PC-9 (cell line): Measurements from ENCODE around the gene MSL1. TPM values are rescaled to one million over a fixed set of nuclear protein-coding genes. Genes with fewer than 3 reads are reported as not detected.
"Not testable (repeated sequence)": the region's sequence is repeated elsewhere in the genome, so short reads cannot be mapped to it uniquely, and the experiment has no call there.

ENCODE experiments used
- BruUV-seq: library from RNA; stranded (reverse); fragments of 400-500 nt; replicated peaks from 2 replicates; lab custom pipeline; 2021; lab: Mats Ljungman, UMichigan
- CTCF ChIA-PET: fragments of 300-600 bp; sonication (Branson Sonifier 250); formaldehyde crosslinking; loops from one replicate; lab custom pipeline; 2022; ENCODE audit warnings: antibody characterized with exemption; lab: Charles Lee
- POLR2A ChIA-PET: fragments of 300-600 bp; sonication (Branson Sonifier 250); formaldehyde crosslinking; loops from one replicate; lab custom pipeline; 2022; ENCODE audit warnings: antibody characterized with exemption; ENCODE audit not compliant: unreplicated experiment; lab: Charles Lee
- DNase-seq, 2 experiments: peaks; one replicate each; pipeline versions ENCODE4 v3.0.0 to v3.0.0-alpha.2; 2015 to 2022; ENCODE audit warnings: mixed read lengths in 1 of 2
- H2AFZ ChIP-seq: fragments of 200-600 bp; sonication (generic); 2 replicates; pipeline ENCODE4 v1.8.1; 2017; ENCODE audit warnings: antibody characterized with exemption
- H3F3A ChIP-seq: fragments of 200-600 bp; sonication (generic); 2 replicates; pipeline ENCODE4 v1.8.1; 2017; ENCODE audit warnings: antibody characterized with exemption, mild to moderate bottlenecking, low read depth; ENCODE audit not compliant: insufficient read depth
- H3K27ac ChIP-seq: fragments of 200-600 bp; sonication (generic); 2 replicates; pipeline ENCODE4 v1.6.1; 2016; ENCODE audit warnings: mixed run types
- H3K27me3 ChIP-seq: fragments of 200-600 bp; sonication (generic); 2 replicates; pipeline ENCODE4 v1.6.1; 2016; ENCODE audit warnings: low read depth, mixed run types; ENCODE audit not compliant: insufficient read depth
- H3K36me3 ChIP-seq: fragments of 200-600 bp; sonication (generic); 2 replicates; pipeline ENCODE4 v1.6.1; 2016; ENCODE audit warnings: low read depth, mixed run types
- H3K4me1 ChIP-seq: fragments of 200-600 bp; sonication (generic); replicated peaks from 2 replicates; pipeline ENCODE4 v1.6.1; 2016; ENCODE audit warnings: mixed run types; ENCODE audit not compliant: insufficient read depth
- H3K4me2 ChIP-seq: fragments of 200-600 bp; sonication (generic); 2 replicates; pipeline ENCODE4 v1.6.1; 2017; ENCODE audit warnings: mixed run types
- H3K4me3 ChIP-seq: fragments of 200-600 bp; sonication (generic); 2 replicates; pipeline ENCODE4 v1.6.1; 2016; ENCODE audit warnings: mixed run types
- H3K79me2 ChIP-seq: fragments of 200-600 bp; sonication (generic); 2 replicates; pipeline ENCODE4 v1.6.1; 2017; ENCODE audit warnings: low read depth, mixed run types
- H3K9me2 ChIP-seq: fragments of 200-600 bp; sonication (generic); 2 replicates; pipeline ENCODE4 v1.8.1; 2017; ENCODE audit warnings: mild to moderate bottlenecking; ENCODE audit not compliant: insufficient read depth
- H3K9me3 ChIP-seq: fragments of 200-600 bp; sonication (generic); 2 replicates; pipeline ENCODE4 v1.8.1; 2016; ENCODE audit warnings: low read depth; ENCODE audit not compliant: insufficient read depth
- H4K20me1 ChIP-seq: fragments of 200-600 bp; sonication (generic); 2 replicates; pipeline ENCODE4 v1.8.1; 2017; ENCODE audit not compliant: insufficient read depth
- EZH2 ChIP-seq: fragments of 200-600 bp; sonication (generic); IDR thresholded peaks from 2 replicates; pipeline ENCODE4 v1.8.0; 2017; ENCODE audit warnings: antibody characterized with exemption, low read depth
- intact Hi-C: fragments of 100-400 bp; cut with micrococcal nuclease; formaldehyde crosslinking; loops from one replicate; pipeline ENCODE4 v1.10.0; 2022; ENCODE audit not compliant: unreplicated experiment
- total RNA-seq: library from RNA; stranded (reverse); gene quantifications from 2 replicates; pipeline ENCODE4 v1.2.3, GENCODE V29; 2021
- TF ChIP-seq, protein P1 (sequence below): fragments of 200-600 bp; sonication (generic); conservative IDR thresholded peaks from 2 replicates; pipeline ENCODE4 v1.6.1; 2017; ENCODE audit warnings: mixed run types, antibody characterized with exemption, mild to moderate bottlenecking, moderate library complexity

MSL1 gene
- total RNA-seq, 1 experiment from 2014 or later = 61.8 TPM

DNA sequence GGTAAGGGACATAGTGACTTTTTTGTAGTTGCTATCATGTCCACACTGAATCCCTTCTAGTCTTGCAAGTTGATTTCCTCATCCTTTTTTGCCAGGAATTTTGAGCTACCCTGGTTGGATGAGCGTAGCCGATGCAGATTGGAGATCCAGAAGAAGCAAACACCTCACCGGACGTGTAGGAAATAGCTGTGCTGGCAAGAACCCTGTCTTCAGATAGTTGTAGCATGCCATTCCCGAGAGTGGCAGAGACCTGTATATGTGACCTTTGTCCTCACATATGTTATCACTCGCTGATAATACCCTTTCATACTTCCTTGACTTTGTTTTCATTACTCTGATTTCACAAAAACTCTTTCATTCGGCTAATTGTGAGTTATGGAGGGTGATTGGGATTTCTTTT lies 12.4 kb downstream of the MSL1 start:
- H3F3A ChIP-seq = peaks cover 47% of the 10 kb centered on the region
- H4K20me1 ChIP-seq = no peaks in the 10 kb centered on the region; the same call in 1 of the 2 replicates
- peaks cover 16% of the 10 kb centered on the region for H3K79me2 ChIP-seq
- intact Hi-C loops = no loop called here
- H3K27ac ChIP-seq = no peak overlapping the region
- no peaks in the 10 kb centered on the region for H3K27me3 ChIP-seq
- no peak overlapping the region for H2AFZ ChIP-seq
- POLR2A ChIA-PET = interaction anchor here (0.6 kb wide), 1 partner anchor 66 kb away, joined by 4 read pairs; no protein-coding TSS in a partner anchor
- H3K36me3 ChIP-seq = peaks cover 54% of the 10 kb centered on the region
- BruUV-seq = no TSS peak
- no peak for DNase-seq
- H3K4me1 ChIP-seq = peaks cover 4% of the 10 kb centered on the region
- H3K9me2 ChIP-seq = no peaks in the 10 kb centered on the region
- no peak overlapping the region for H3K4me2 ChIP-seq
- H3K9me3 ChIP-seq = no peaks in the 10 kb centered on the region
- H3K4me3 ChIP-seq = no peak overlapping the region
- TF ChIP-seq EZH2 = no peak
- TF ChIP-seq, protein P1, sequence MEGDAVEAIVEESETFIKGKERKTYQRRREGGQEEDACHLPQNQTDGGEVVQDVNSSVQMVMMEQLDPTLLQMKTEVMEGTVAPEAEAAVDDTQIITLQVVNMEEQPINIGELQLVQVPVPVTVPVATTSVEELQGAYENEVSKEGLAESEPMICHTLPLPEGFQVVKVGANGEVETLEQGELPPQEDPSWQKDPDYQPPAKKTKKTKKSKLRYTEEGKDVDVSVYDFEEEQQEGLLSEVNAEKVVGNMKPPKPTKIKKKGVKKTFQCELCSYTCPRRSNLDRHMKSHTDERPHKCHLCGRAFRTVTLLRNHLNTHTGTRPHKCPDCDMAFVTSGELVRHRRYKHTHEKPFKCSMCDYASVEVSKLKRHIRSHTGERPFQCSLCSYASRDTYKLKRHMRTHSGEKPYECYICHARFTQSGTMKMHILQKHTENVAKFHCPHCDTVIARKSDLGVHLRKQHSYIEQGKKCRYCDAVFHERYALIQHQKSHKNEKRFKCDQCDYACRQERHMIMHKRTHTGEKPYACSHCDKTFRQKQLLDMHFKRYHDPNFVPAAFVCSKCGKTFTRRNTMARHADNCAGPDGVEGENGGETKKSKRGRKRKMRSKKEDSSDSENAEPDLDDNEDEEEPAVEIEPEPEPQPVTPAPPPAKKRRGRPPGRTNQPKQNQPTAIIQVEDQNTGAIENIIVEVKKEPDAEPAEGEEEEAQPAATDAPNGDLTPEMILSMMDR = no peak
- CTCF ChIA-PET = no interaction called here

DNA sequence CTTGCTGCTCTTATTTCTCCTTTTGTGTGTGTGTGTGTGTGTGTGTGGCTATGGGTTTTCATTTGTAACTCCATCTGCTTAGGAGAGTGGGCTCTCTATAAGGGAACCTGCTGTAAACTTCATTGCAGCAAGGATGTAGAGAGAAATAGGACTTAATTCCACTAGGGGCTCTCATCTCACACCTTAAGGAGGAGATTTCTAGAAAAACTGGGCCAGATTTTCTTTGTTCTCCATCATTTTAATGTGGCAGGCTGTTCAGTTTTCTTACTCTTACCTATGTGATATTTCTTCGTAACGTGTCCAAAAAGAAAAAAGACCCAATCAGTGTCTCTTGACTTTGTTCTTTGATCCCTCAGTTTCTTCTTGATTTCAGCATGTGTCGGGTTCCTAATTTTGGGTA lies 14.0 kb downstream of the MSL1 start:
- Histone ChIP-seq H3K4me3 (no peak overlapping the region), H2AFZ (no peak overlapping the region), H3K4me2 (no peak overlapping the region), H3K79me2 (peaks cover 23% of the 10 kb centered on the region), H3K27ac (no peak overlapping the region), H4K20me1 (no peaks in the 10 kb centered on the region; the same call in 1 of the 2 replicates), H3F3A (peaks cover 39% of the 10 kb centered on the region), H3K36me3 (peaks cover 41% of the 10 kb centered on the region), H3K9me3 (no peaks in the 10 kb centered on the region), H3K27me3 (no peaks in the 10 kb centered on the region), H3K4me1 (peaks cover 9% of the 10 kb centered on the region), H3K9me2 (no peaks in the 10 kb centered on the region)
- BruUV-seq = no TSS peak
- CTCF ChIA-PET = no interaction called here
- intact Hi-C loops = no loop called here
- POLR2A ChIA-PET = interaction anchor here (0.6 to 0.8 kb wide), 2 partner anchors 144 to 167 kb away, joined by 6 read pairs; no protein-coding TSS in a partner anchor
- DNase-seq = no peak
- TF ChIP-seq EZH2 = no peak
- TF ChIP-seq, protein P1 = no peak; the same call in 1 of the 2 replicates

DNA sequence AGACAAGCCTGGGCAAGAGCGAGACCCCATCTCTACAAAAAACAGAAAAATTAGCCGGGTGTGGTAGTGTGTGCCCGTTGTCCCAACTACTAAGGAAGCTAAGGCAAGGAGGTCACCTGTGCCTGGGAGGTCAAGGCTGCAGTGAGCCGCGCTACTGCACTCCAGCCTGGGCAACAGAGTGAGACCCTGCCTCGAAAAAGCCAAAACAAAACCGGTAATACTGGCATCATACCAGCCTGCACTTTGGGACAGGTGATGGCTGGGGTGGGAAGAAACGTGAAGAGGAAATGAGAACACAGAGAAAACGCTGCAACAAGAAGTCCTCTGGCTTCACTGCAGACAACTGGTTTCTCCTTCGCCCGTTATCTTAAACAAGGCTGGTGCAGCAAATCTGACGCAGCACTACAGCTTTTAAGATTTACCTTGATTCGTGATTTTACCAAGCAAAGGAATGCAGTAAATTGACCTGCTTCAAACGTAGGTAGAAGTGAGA lies 17.8 kb downstream of the MSL1 start:
- BruUV-seq = TSS peak; percentile 68
- H3K4me3 ChIP-seq = peak overlapping the region; percentile 80
- H3K27ac ChIP-seq = peak overlapping the region; percentile 80
- H3K4me1 ChIP-seq = peaks cover 17% of the 10 kb centered on the region
- H3F3A ChIP-seq = peaks cover 19% of the 10 kb centered on the region
- no peaks in the 10 kb centered on the region; the same call in 1 of the 2 replicates for H4K20me1 ChIP-seq
- intact Hi-C loops = no loop called here
- DNase-seq = no peak
- no peaks in the 10 kb centered on the region for H3K9me2 ChIP-seq
- peak overlapping the region; percentile 94 for H3K4me2 ChIP-seq
- H2AFZ ChIP-seq = peak overlapping the region; percentile 77
- no peaks in the 10 kb centered on the region for H3K9me3 ChIP-seq
- peaks cover 38% of the 10 kb centered on the region for H3K79me2 ChIP-seq
- POLR2A ChIA-PET = interaction anchor here (0.5 to 0.9 kb wide), 3 partner anchors 142 to 1039 kb away, joined by 4 to 9 read pairs (median 5); no protein-coding TSS in a partner anchor
- TF ChIP-seq EZH2 = no peak
- TF ChIP-seq, protein P1 = no peak
- CTCF ChIA-PET = interaction anchor here (0.6 to 1.1 kb wide), 2 partner anchors 26 to 51 kb away, joined by 5 to 6 read pairs; no protein-coding TSS in a partner anchor
- no peaks in the 10 kb centered on the region for H3K27me3 ChIP-seq
- H3K36me3 ChIP-seq = peaks cover 12% of the 10 kb centered on the region; the same call in 1 of the 2 replicates

DNA sequence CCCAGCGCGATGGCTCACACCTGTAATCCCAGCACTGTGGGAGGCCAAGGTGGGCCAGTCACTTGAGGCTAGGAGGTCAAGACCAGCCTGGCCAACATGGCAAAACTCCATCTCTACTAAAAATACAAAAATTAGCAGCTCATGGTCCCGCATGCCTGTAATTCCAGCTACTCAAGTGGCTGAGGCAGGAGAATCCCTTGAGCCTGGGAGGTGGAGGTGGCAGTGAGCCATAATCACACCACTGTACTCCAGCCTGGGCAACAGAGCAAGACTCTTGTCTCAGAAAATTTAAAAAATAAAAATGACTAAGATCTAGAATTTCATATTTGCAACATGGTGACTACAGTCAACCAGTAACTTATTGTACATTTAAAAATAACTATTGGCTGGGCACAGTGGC lies 21.4 kb downstream of the MSL1 start:
- intact Hi-C loops, H3K9me2 ChIP-seq, H2AFZ ChIP-seq, POLR2A ChIA-PET, H3F3A ChIP-seq, H4K20me1 ChIP-seq, H3K9me3 ChIP-seq, BruUV-seq, H3K4me3 ChIP-seq, H3K36me3 ChIP-seq, H3K27ac ChIP-seq, DNase-seq, H3K4me2 ChIP-seq, H3K27me3 ChIP-seq: not testable (repeated sequence)
- Histone ChIP-seq H3K79me2 (peaks cover 32% of the 10 kb centered on the region), H3K4me1 (peaks cover 17% of the 10 kb centered on the region)
- CTCF ChIA-PET = interaction anchor here (0.6 kb wide), 1 partner anchor 17 kb away, joined by 3 read pairs; no protein-coding TSS in a partner anchor
